GM21529 (cell line): Measurements from ENCODE around the gene ZFAND3.

Source experiments
- ATAC-seq: cut with Tn5 transposase; IDR thresholded peaks from one replicate; pipeline ENCODE4 v1.9.1; 2021; ENCODE audit not compliant: unreplicated experiment

Gene ZFAND3

GRCh38 chr6:37794825-37795224, 24.7 kb upstream of the ZFAND3 start:
- ATAC-seq = no peak

- ATAC-seq = no peak
Observed at GRCh38 chr6:37798436-37799262, 20.9 kb upstream of the ZFAND3 start.

- no peak for ATAC-seq
Observed at GRCh38 chr6:37799263-37799644, 20.3 kb upstream of the ZFAND3 start.

GRCh38 chr6:37800703-37801604, 18.6 kb upstream of the ZFAND3 start:
- no peak for ATAC-seq

- ATAC-seq = no peak
Observed at GRCh38 chr6:37801605-37801940, 18.0 kb upstream of the ZFAND3 start.

- ATAC-seq = no peak
Observed at GRCh38 chr6:37802810-37803209, 16.7 kb upstream of the ZFAND3 start.

- ATAC-seq = no peak
Observed at GRCh38 chr6:37804586-37804985, 14.9 kb upstream of the ZFAND3 start.

- no peak for ATAC-seq
Observed at GRCh38 chr6:37806213-37806612, 13.3 kb upstream of the ZFAND3 start.

- no peak for ATAC-seq
Observed at GRCh38 chr6:37807656-37808055, 11.9 kb upstream of the ZFAND3 start.

- ATAC-seq = no peak
Observed at GRCh38 chr6:37809197-37809543, 10.4 kb upstream of the ZFAND3 start.

GRCh38 chr6:37812841-37813240, 6.7 kb upstream of the ZFAND3 start:
- ATAC-seq = no peak

GRCh38 chr6:37814374-37814773, 5.2 kb upstream of the ZFAND3 start:
- ATAC-seq = no peak

GRCh38 chr6:37816599-37817375, 2.7 kb upstream of the ZFAND3 start:
- no peak for ATAC-seq

GRCh38 chr6:37818536-37819176, 871 bp upstream of the ZFAND3 start:
- peak; percentile 67 for ATAC-seq

- ATAC-seq = no peak
Observed at GRCh38 chr6:37819802-37820717, 533 bp downstream of the ZFAND3 start.

- ATAC-seq = no peak
Observed at GRCh38 chr6:37820718-37821079, 1.2 kb downstream of the ZFAND3 start.

GRCh38 chr6:37821446-37821845, 1.9 kb downstream of the ZFAND3 start:
- no peak for ATAC-seq

GRCh38 chr6:37822851-37823682, 3.5 kb downstream of the ZFAND3 start:
- ATAC-seq = no peak

- no peak for ATAC-seq
Observed at GRCh38 chr6:37824170-37824569, 4.6 kb downstream of the ZFAND3 start.
